ENCODE measurements around the gene MPDZ. TPM values are rescaled to one million over a fixed set of nuclear protein-coding genes. Genes with fewer than 3 reads are reported as not detected.
A peak's percentile ranks its signal among the peaks of the same experiment; 100 is the strongest.

The MPDZ gene
- polyA plus RNA-seq, 6 donors from 2014 or later = not detected

DNA sequence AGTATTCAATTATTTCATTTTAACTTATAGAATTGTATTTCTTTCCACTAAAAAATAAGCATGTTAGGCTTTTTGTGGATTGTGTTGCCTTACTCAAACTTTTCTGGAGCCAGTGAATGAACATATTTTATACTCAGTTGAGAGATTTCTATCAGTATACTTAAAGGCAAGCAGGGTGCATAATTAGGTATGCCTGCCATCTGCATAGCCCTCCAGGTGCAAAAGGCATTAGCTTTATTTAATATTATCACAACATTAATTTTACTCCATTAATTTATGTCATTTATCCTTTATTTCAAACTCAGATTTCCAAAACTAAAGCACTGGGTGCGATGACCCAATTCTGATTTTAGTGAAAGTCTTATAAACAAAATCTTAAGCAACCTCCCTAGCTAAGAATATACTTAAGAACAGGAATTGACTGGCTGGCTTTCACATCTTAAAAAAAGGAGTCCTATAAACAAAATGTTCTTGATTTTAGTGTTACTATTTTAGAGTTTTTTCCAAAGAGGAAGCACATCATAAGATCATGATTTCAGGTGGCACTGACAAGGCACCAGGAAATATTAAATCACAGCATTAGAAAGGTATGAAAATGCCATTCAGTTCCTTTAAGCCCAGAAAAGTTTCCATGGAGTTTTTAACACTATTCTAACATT, 178.4 kb downstream of the MPDZ start:
- H3K36me3 Mint-ChIP-seq = no peaks in the 10 kb centered on the region
- peaks cover 0 to 3% (median 0%) of the 10 kb centered on the region in 7 donors for H3K9me3 Mint-ChIP-seq
- H3K4me1 Mint-ChIP-seq = no peaks in the 10 kb centered on the region
- no peak for ATAC-seq (ENCODE audit: low read depth in 2 of 2)
- H3K27ac Mint-ChIP-seq = no peak overlapping the region
- no peak for DNase-seq
- H3K27me3 Mint-ChIP-seq = no peaks in the 10 kb centered on the region
- no peak overlapping the region for H3K4me3 Mint-ChIP-seq

DNA sequence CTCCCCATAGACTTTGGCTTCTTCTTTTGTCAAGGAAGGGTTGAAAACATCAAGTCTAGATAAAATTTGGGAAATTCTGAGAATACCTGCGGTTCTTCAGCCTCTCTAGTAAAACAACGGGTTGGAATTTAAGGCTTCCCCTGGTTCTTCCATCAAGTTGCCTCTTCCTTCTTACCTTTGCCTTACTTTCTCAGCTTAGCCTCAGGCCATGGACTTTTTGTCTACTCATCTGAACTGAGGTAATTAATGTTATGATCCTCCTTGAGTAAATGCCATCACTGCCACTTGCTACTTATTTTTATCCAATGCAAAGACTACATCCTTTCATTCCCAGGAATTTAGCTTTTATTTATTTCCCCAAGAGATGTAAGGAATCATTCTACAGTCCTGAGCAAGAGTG, 184.4 kb downstream of the MPDZ start:
- DNase-seq (no peak), ATAC-seq (ENCODE audit: low read depth in 2 of 2) (no peak)
- no peaks in the 10 kb centered on the region for H3K27me3 Mint-ChIP-seq
- no peak overlapping the region for H3K4me3 Mint-ChIP-seq
- H3K4me1 Mint-ChIP-seq = no peaks in the 10 kb centered on the region
- no peak overlapping the region for H3K27ac Mint-ChIP-seq
- H3K9me3 Mint-ChIP-seq = peaks cover 0 to 5% (median 0%) of the 10 kb centered on the region in 7 donors
- H3K36me3 Mint-ChIP-seq = no peaks in the 10 kb centered on the region

DNA sequence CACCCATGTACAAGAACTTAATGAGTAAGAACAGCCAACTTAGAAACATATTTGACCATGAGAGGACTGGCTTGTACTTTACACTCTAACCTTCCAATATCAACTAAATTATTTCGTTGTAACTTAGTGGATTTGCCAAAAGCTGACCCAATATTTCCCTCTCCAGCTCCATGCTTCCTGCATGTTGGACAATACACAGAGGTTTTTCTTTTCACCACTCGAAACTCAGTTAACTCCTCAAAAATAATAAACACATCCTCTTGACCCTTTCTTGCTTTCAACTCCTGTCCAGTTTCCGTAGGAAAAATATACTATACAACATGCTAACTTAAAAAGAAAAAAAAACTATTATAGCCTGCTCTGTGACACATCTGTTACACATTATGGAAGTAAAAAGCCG, 188.9 kb downstream of the MPDZ start:
- H3K27ac Mint-ChIP-seq = no peak overlapping the region
- H3K4me1 Mint-ChIP-seq = no peaks in the 10 kb centered on the region
- DNase-seq = no peak
- no peaks in the 10 kb centered on the region for H3K27me3 Mint-ChIP-seq
- H3K9me3 Mint-ChIP-seq = peaks cover 0 to 5% (median 0%) of the 10 kb centered on the region in 7 donors
- no peak for ATAC-seq (ENCODE audit: low read depth in 2 of 2)
- H3K36me3 Mint-ChIP-seq = no peaks in the 10 kb centered on the region
- no peak overlapping the region for H3K4me3 Mint-ChIP-seq

DNA sequence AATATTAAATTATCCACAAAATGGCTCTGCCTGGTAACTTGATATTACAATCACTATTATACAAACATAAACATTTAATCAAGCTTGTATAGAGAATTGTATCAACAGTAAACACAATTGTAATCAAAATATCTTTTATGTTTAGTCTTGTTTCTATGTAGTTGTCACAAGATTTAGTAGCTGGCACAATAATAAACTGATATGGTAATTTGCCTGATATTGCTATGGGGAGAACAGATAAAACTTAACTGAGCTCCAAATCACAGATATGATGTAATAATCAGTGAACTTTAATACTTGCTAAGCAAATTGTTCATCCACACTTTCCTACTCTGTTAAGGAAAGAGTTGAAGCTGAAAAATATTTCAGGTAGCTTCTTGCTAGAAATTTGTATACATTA, 189.8 kb downstream of the MPDZ start:
- H3K4me3 Mint-ChIP-seq = no peak overlapping the region
- no peak for ATAC-seq (ENCODE audit: low read depth in 2 of 2)
- no peak for DNase-seq

DNA sequence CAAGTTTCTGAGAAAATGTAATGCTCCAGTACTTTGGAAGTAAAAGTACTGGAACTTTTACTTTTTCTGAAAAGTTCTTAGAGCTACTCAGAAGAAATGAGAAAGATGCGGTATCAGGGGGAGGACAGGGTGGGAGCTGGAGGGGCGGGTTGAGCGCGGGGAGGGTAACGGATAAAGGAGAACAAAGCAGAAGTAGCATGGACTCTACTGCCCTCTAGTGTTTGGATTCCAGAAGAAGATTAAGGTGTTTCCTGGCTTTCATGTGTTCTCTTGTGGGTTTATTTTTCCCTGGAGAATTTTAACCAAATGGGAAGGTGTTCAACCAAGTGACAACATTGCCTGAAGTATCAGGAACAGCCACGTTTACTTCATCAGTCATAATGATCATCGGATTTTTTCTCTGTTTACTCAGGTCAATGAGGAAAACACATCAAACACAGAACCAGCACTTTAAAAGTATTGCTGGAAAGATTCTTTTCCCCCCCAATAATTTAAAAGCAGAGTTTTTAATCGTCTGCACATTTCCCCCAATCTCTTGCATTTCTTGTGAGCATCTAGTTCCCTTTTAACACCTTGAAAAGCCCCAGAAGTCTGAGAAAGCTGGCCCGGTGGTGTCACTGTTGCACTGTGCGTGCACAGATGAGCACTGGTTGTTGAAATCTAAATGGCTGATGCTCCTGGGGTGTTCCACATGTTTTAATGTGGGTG, 190.6 kb downstream of the MPDZ start:
- H3K9me3 Mint-ChIP-seq = peaks cover 0 to 4% (median 0%) of the 10 kb centered on the region in 7 donors
- H3K4me3 Mint-ChIP-seq = no peak overlapping the region
- ATAC-seq (ENCODE audit: low read depth in 2 of 2) (no peak), DNase-seq (no peak)
- no peaks in the 10 kb centered on the region for H3K27me3 Mint-ChIP-seq
- no peaks in the 10 kb centered on the region for H3K36me3 Mint-ChIP-seq
- H3K4me1 Mint-ChIP-seq = no peaks in the 10 kb centered on the region
- H3K27ac Mint-ChIP-seq = peak overlapping the region in 1 of 6 donors; percentile 8

More for the DNA sequence above, 189.8 kb downstream of the MPDZ start:
- Mint-ChIP-seq H3K27me3 (no peaks in the 10 kb centered on the region), H3K4me1 (no peaks in the 10 kb centered on the region), H3K9me3 (peaks cover 0 to 9% (median 0%) of the 10 kb centered on the region in 7 donors), H3K27ac (no peak overlapping the region), H3K36me3 (no peaks in the 10 kb centered on the region)

DNA sequence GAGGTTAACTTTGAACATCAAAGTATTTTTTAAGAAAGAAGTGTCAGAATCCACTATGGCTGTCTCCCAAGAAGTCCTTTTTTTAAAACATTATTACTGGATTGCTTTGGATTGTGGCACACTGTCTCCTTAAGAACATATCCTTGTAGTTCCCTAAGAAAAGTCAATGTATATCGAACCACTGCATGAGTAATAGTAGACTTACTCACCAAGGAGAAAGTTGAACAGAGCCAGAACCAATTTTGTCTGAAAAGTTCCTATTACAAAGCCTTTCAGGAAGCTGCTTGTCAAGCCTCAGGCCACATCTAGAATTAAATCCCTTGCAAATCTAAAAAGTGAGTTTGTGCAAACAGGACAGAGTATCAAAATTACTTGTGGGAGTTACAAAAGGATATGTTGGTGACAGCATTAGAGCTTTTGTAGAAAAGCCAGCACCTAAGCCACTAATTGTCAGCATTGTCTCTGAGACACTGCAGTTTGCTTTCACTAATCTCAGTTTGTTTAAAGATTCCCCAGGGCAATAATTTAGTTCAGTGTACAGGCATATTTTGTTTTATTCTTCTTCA, 195.4 kb downstream of the MPDZ start:
- no peak overlapping the region for H3K27ac Mint-ChIP-seq
- DNase-seq (no peak), ATAC-seq (ENCODE audit: low read depth in 2 of 2) (no peak)
- no peaks in the 10 kb centered on the region for H3K4me1 Mint-ChIP-seq
- H3K4me3 Mint-ChIP-seq = no peak overlapping the region
- peaks cover 0 to 8% (median 4%) of the 10 kb centered on the region in 7 donors for H3K9me3 Mint-ChIP-seq
- no peaks in the 10 kb centered on the region for H3K27me3 Mint-ChIP-seq
- no peaks in the 10 kb centered on the region for H3K36me3 Mint-ChIP-seq

DNA sequence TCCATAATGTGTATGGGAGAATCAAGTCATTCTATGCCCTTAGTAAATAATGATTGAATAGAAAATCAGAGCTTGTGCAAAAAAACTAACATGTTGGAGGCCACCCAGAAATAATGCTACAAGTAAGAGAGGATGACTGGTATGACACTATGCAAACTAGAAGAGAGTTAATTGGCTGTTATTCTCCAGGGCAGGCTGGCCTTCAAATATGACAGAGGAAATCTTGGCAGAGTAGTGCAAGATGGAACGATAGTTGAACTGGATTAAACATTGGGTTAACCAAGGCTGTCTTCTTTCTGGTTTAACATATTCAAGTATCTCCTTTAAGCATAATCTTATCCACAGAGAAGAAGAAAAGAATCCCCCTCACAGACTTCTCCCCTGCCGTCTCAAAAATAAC, 196.1 kb downstream of the MPDZ start:
- no peaks in the 10 kb centered on the region for H3K4me1 Mint-ChIP-seq
- H3K9me3 Mint-ChIP-seq = peaks cover 0 to 8% (median 4%) of the 10 kb centered on the region in 7 donors
- no peaks in the 10 kb centered on the region for H3K27me3 Mint-ChIP-seq
- H3K36me3 Mint-ChIP-seq = no peaks in the 10 kb centered on the region
- ATAC-seq (ENCODE audit: low read depth in 2 of 2) (no peak), DNase-seq (no peak)
- H3K4me3 Mint-ChIP-seq = no peak overlapping the region
- no peak overlapping the region for H3K27ac Mint-ChIP-seq

DNA sequence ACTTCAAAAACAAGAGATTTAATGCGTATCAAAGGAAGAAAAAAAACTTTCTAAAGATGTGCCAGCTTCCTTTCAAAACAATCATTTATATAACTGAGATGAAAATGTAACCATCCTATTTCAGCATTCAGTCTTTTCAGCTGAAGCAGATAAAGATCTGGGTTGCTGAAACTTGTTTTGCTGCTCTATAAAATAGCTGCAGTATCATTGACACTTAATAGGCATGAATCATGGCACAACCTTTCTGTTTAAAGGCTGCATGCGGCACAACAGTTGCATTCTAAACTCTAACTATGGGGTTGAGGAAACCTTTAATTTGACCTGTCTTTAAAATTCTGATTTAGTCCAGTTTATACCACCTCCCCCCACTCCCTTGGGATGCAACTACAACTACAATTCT, 196.7 kb downstream of the MPDZ start:
- Mint-ChIP-seq H3K9me3 (peaks cover 0 to 8% (median 4%) of the 10 kb centered on the region in 7 donors), H3K27me3 (no peaks in the 10 kb centered on the region), H3K4me1 (no peaks in the 10 kb centered on the region), H3K4me3 (no peak overlapping the region), H3K27ac (no peak overlapping the region), H3K36me3 (no peaks in the 10 kb centered on the region)
- DNase-seq (no peak), ATAC-seq (ENCODE audit: low read depth in 2 of 2) (no peak)

DNA sequence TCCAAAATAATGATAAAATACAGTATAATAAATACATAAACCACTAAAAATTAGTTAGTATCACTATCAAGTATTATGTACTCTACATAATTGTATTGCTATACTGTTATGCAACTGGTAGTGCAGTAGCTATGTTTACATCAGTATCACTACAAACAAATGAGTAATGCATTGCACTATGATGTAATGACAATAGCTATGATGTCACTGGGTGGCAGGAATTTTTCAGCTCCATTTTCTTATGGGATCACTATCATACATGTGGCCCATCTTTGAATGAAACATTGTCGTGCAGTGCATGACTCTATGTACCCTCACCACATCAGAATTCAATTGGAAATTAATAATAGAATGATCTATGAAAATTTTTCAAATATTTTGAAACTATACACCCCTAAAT, 201.3 kb downstream of the MPDZ start:
- Mint-ChIP-seq H3K27ac (no peak overlapping the region), H3K4me1 (no peaks in the 10 kb centered on the region), H3K9me3 (peaks cover 3 to 15% (median 7%) of the 10 kb centered on the region in 7 donors), H3K27me3 (no peaks in the 10 kb centered on the region), H3K4me3 (no peak overlapping the region), H3K36me3 (no peaks in the 10 kb centered on the region)
- no peak for ATAC-seq (ENCODE audit: low read depth in 2 of 2)
- no peak for DNase-seq

DNA sequence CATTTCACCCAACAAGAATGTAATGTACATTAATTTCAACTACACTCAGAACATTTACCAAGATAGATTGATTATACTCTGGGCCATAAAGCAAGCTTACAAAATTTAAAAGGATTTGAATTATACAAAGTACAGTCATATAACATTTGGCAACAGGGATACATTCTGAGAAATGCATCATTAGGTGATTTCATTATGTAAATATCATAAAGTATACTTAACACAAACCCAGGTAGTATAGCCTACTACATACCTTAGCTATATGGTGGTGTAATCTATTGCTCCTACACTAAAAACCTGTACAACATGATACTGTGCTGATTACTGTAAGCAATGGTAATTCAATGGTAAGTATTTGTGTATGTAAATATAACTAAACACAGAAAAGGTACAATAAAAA, 202.9 kb downstream of the MPDZ start:
- no peak for ATAC-seq (ENCODE audit: low read depth in 2 of 2)
- H3K27me3 Mint-ChIP-seq = no peaks in the 10 kb centered on the region
- H3K4me1 Mint-ChIP-seq = no peaks in the 10 kb centered on the region
- no peak overlapping the region for H3K4me3 Mint-ChIP-seq
- H3K9me3 Mint-ChIP-seq = peaks cover 3 to 15% (median 4%) of the 10 kb centered on the region in 7 donors
- H3K36me3 Mint-ChIP-seq = no peaks in the 10 kb centered on the region
- DNase-seq = no peak
- no peak overlapping the region for H3K27ac Mint-ChIP-seq

DNA sequence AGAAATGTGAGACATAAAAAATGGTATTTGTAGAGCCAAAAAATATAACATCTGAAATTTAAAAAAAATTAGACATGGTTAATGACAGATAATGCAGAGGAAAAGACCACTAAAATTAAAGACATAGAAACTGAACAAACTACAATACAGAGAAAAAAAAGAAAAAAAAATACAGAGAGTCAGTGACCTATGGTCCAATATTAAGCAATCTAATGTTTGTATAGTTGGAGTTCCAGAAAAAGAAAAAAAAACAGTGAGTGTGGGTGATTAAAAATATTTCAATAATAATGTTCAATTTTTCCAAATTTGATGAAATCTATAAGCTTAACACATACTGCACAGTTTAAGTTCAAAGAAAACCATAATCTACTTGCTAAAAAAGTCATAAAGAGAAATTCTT, 207.6 kb downstream of the MPDZ start:
- no peaks in the 10 kb centered on the region for H3K36me3 Mint-ChIP-seq
- DNase-seq (no peak), ATAC-seq (ENCODE audit: low read depth in 2 of 2) (no peak)
- H3K9me3 Mint-ChIP-seq = peaks cover 3 to 13% (median 4%) of the 10 kb centered on the region in 7 donors
- H3K4me1 Mint-ChIP-seq = no peaks in the 10 kb centered on the region
- no peak overlapping the region for H3K27ac Mint-ChIP-seq
- no peak overlapping the region for H3K4me3 Mint-ChIP-seq
- no peaks in the 10 kb centered on the region for H3K27me3 Mint-ChIP-seq

DNA sequence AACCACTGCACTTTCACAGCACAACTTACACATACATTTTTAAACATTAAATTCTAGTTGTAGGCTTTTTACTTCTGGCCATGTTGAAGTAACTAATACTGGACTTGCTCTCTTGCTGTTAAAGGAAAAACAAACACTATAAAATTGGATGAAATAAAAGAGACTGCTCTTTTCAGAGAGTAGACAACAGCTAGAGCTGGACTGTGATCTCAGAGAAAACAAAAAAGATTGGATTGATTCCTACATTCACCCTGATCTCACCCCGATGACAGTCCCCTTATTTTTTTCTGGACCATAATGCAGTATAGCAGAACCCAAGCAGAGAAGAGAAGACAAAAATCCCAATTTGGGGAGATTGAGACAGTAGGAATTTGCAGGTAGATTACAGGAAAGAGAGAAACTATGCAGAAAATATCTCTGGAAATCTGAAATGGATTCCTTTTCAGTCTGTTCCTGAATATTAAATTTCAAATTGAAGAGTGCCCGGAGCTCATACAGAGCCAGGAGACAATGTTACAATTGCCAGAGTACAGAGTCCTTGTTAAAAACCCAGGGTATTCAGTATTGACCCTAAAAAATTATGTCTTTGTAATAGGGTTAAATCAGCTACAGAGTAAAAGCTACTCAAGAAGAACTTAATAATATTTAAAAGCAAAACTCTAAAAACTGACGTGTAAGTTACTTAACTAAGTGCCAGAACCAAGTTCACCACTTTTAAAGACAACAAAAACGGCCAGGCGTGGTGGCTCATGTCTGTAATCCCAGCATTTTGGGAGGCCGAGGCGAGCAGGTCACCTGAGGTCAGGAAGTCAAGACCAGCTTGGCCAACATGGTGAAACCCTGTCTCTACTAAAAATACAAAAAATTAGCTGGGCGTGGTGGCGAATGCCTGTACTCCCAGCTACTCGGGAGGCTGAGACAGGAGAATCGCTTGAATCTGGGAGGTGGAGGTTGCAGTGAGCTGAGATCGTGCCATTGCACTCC, 208.6 kb downstream of the MPDZ start:
- H3K4me3 Mint-ChIP-seq = no peak overlapping the region
- H3K27ac Mint-ChIP-seq = no peak overlapping the region
- H3K27me3 Mint-ChIP-seq = no peaks in the 10 kb centered on the region
- no peaks in the 10 kb centered on the region for H3K4me1 Mint-ChIP-seq
- H3K36me3 Mint-ChIP-seq = no peaks in the 10 kb centered on the region
- peaks cover 3 to 13% (median 4%) of the 10 kb centered on the region in 7 donors for H3K9me3 Mint-ChIP-seq
- no peak for ATAC-seq (ENCODE audit: low read depth in 2 of 2)
- no peak for DNase-seq

DNA sequence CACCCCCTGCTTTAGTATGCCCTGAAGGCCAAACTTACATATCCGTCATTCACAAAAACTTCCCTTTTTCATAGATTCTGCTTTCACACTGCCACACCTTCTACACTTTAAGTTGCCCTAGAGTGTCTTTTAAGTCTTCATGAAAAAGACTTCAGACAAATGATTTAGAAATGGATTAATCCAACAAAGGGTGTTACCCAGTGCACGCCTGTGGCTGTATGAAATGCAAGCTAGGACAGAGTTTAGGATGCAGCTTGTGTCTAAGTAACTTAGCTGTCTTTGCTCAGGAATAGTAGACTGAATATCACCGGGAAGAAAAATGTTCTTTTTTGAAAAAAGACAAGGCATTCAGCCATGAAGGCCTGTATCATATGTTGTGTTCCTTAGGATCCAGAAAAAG, 210.0 kb downstream of the MPDZ start:
- peaks cover 0 to 10% (median 3%) of the 10 kb centered on the region in 7 donors for H3K9me3 Mint-ChIP-seq

More for the DNA sequence above, 210.0 kb downstream of the MPDZ start:
- H3K36me3 Mint-ChIP-seq = no peaks in the 10 kb centered on the region
- H3K4me3 Mint-ChIP-seq = no peak overlapping the region
- no peak overlapping the region for H3K27ac Mint-ChIP-seq
- DNase-seq (no peak), ATAC-seq (ENCODE audit: low read depth in 2 of 2) (no peak)
- H3K4me1 Mint-ChIP-seq = no peaks in the 10 kb centered on the region
- H3K27me3 Mint-ChIP-seq = no peaks in the 10 kb centered on the region

Data from naive B cell (primary cell).